NCI-H1092 treated with DMSO at 0.1 percent for 48 hours (cell line): Measurements from ENCODE around the gene COMMD2.

Experiments
- DNase-seq: peaks from one replicate; lab custom pipeline; 2025; lab: John Stamatoyannopoulos, UW

The COMMD2 gene

GRCh38 chr3:149763565-149764195, 11.4 kb upstream of the COMMD2 start:
- DNase-seq = no peak

- DNase-seq = no peak
Observed at GRCh38 chr3:149753717-149754116, 1.4 kb upstream of the COMMD2 start.

- no peak for DNase-seq
Observed at GRCh38 chr3:149752788-149753136, 473 bp upstream of the COMMD2 start.

GRCh38 chr3:149751551-149751950, 738 bp downstream of the COMMD2 start:
- DNase-seq = no peak

- no peak for DNase-seq
Observed at GRCh38 chr3:149744606-149745005, 7.7 kb downstream of the COMMD2 start.

- no peak for DNase-seq
Observed at GRCh38 chr3:149744151-149744550, 8.1 kb downstream of the COMMD2 start.

GRCh38 chr3:149739396-149739795, 12.9 kb downstream of the COMMD2 start:
- DNase-seq = no peak

GRCh38 chr3:149738876-149739275, 13.4 kb downstream of the COMMD2 start:
- DNase-seq = no peak

GRCh38 chr3:149736953-149737205, 15.4 kb downstream of the COMMD2 start:
- no peak for DNase-seq

GRCh38 chr3:149736175-149736952, 15.9 kb downstream of the COMMD2 start:
- no peak for DNase-seq

GRCh38 chr3:149732234-149732633, 20.1 kb downstream of the COMMD2 start:
- DNase-seq = no peak

GRCh38 chr3:149727656-149728055, 24.6 kb downstream of the COMMD2 start:
- DNase-seq = no peak

- DNase-seq = no peak
Observed at GRCh38 chr3:149726716-149727407, 25.4 kb downstream of the COMMD2 start.

GRCh38 chr3:149723781-149724180, 28.5 kb downstream of the COMMD2 start:
- DNase-seq = no peak

GRCh38 chr3:149720918-149721317, 31.4 kb downstream of the COMMD2 start:
- DNase-seq = no peak

- DNase-seq = peak; percentile 60
Observed at GRCh38 chr3:149717391-149718056, 34.8 kb downstream of the COMMD2 start.

GRCh38 chr3:149716984-149717383, 35.3 kb downstream of the COMMD2 start:
- DNase-seq = no peak

GRCh38 chr3:149715247-149715646, 37.0 kb downstream of the COMMD2 start:
- no peak for DNase-seq

GRCh38 chr3:149713730-149714654, 38.3 kb downstream of the COMMD2 start:
- DNase-seq = no peak

- no peak for DNase-seq
Observed at GRCh38 chr3:149706905-149707304, 45.4 kb downstream of the COMMD2 start.

GRCh38 chr3:149705416-149705815, 46.9 kb downstream of the COMMD2 start:
- no peak for DNase-seq

GRCh38 chr3:149703466-149703865, 48.8 kb downstream of the COMMD2 start:
- no peak for DNase-seq
